Ishikawa (cell line): ENCODE data around the gene MIB2.

Source experiments
- TCF12 ChIP-seq: IDR thresholded peaks from 2 replicates; pipeline ENCODE4 v1.6.1; 2012; ENCODE audit warnings: low read depth
- TF ChIP-seq, protein P1 (sequence below): IDR thresholded peaks from 2 replicates; pipeline ENCODE4 v1.6.1; 2012; ENCODE audit warnings: low read depth, mild to moderate bottlenecking
- TF ChIP-seq, protein P2 (sequence below): IDR thresholded peaks from 2 replicates; pipeline ENCODE4 v1.6.1; 2012

GRCh38 chr1:1600861-1601563, 14.3 kb upstream of the MIB2 start:
- no peak for TF ChIP-seq TCF12
- TF ChIP-seq, protein P1, sequence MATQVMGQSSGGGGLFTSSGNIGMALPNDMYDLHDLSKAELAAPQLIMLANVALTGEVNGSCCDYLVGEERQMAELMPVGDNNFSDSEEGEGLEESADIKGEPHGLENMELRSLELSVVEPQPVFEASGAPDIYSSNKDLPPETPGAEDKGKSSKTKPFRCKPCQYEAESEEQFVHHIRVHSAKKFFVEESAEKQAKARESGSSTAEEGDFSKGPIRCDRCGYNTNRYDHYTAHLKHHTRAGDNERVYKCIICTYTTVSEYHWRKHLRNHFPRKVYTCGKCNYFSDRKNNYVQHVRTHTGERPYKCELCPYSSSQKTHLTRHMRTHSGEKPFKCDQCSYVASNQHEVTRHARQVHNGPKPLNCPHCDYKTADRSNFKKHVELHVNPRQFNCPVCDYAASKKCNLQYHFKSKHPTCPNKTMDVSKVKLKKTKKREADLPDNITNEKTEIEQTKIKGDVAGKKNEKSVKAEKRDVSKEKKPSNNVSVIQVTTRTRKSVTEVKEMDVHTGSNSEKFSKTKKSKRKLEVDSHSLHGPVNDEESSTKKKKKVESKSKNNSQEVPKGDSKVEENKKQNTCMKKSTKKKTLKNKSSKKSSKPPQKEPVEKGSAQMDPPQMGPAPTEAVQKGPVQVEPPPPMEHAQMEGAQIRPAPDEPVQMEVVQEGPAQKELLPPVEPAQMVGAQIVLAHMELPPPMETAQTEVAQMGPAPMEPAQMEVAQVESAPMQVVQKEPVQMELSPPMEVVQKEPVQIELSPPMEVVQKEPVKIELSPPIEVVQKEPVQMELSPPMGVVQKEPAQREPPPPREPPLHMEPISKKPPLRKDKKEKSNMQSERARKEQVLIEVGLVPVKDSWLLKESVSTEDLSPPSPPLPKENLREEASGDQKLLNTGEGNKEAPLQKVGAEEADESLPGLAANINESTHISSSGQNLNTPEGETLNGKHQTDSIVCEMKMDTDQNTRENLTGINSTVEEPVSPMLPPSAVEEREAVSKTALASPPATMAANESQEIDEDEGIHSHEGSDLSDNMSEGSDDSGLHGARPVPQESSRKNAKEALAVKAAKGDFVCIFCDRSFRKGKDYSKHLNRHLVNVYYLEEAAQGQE, result no peak
- TF ChIP-seq, protein P2, sequence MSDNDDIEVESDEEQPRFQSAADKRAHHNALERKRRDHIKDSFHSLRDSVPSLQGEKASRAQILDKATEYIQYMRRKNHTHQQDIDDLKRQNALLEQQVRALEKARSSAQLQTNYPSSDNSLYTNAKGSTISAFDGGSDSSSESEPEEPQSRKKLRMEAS, result no peak
